ENCODE results near the gene ODC1.

ODC1 gene

DNA sequence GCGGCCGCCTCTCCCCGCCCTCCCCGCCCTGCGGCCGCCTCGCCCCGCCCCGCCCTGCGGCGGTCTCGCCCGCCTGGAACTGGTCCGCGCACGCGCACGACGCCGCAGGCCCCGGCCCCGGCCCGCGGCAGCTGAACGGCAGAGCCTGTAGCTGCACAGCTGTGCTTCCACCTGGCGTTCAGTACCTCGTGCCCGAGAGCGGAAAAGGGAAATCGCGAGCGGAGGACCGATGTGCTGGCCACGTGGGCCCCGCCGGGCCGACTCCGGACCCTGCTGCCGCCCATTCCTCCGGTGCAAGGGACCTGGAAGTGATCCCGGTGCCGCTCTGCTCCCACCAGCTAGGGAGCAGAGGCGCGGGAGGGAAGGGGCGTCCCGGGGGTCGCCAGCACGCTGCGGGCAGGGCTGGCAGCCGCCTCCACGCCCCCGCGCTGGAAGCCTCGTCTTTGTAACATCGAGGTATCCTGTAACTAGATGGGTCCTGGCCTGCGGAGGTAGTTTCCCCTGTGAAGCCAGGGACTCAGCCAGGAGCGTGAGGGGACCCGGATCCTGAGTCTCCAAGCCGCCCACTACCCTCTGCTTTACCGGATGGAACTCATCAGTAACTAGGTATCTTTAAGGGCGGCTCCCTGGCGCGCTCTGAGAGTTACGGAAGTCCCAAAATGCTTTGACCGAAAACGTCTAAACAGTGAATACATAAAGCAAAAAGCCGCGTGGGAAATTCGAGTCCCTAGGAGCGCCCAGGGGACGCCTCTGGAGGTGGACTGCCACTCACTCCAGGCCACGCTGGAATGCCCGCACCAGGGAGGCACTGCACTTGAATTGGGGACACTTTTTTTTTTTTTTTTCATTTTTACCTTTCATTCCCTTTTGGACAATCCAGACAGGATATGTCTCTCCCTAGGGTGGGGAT, 704 bp upstream of the ODC1 start (continued):
- TF ChIP-seq, protein P1, sequence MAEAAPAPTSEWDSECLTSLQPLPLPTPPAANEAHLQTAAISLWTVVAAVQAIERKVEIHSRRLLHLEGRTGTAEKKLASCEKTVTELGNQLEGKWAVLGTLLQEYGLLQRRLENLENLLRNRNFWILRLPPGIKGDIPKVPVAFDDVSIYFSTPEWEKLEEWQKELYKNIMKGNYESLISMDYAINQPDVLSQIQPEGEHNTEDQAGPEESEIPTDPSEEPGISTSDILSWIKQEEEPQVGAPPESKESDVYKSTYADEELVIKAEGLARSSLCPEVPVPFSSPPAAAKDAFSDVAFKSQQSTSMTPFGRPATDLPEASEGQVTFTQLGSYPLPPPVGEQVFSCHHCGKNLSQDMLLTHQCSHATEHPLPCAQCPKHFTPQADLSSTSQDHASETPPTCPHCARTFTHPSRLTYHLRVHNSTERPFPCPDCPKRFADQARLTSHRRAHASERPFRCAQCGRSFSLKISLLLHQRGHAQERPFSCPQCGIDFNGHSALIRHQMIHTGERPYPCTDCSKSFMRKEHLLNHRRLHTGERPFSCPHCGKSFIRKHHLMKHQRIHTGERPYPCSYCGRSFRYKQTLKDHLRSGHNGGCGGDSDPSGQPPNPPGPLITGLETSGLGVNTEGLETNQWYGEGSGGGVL (tag by site-specific recombination; IDR thresholded peaks at IDR 0.05) = no peak
- TF ChIP-seq ZBTB7A (tag by site-specific recombination; IDR thresholded peaks at IDR 0.05; ENCODE audit: low read depth) = no peak
- TF ChIP-seq IKZF3 (tag by site-specific recombination; IDR thresholded peaks at IDR 0.05) = no peak
- TF ChIP-seq, protein P2, sequence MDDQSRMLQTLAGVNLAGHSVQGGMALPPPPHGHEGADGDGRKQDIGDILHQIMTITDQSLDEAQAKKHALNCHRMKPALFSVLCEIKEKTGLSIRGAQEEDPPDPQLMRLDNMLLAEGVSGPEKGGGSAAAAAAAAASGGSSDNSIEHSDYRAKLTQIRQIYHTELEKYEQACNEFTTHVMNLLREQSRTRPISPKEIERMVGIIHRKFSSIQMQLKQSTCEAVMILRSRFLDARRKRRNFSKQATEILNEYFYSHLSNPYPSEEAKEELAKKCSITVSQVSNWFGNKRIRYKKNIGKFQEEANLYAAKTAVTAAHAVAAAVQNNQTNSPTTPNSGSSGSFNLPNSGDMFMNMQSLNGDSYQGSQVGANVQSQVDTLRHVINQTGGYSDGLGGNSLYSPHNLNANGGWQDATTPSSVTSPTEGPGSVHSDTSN (CRISPR knock-in tag; IDR thresholded peaks at IDR 0.05) = no peak
- no peak for TF ChIP-seq ZNF626 (tag by site-specific recombination; IDR thresholded peaks at IDR 0.05)
- no peak for TF ChIP-seq ZNF223 (tag by site-specific recombination; IDR thresholded peaks at IDR 0.05)
- no peak for TF ChIP-seq GLI4 (tag by site-specific recombination; IDR thresholded peaks at IDR 0.05)
- TF ChIP-seq ZNF404 (tag by site-specific recombination; IDR thresholded peaks at IDR 0.05) = no peak
- TF ChIP-seq, protein P3, sequence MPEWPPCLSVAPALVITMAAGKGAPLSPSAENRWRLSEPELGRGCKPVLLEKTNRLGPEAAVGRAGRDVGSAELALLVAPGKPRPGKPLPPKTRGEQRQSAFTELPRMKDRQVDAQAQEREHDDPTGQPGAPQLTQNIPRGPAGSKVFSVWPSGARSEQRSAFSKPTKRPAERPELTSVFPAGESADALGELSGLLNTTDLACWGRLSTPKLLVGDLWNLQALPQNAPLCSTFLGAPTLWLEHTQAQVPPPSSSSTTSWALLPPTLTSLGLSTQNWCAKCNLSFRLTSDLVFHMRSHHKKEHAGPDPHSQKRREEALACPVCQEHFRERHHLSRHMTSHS (tag by site-specific recombination; IDR thresholded peaks at IDR 0.05) = no peak
- no peak for TF ChIP-seq ZNF548 (tag by site-specific recombination; IDR thresholded peaks at IDR 0.05)
- TF ChIP-seq ZNF658 (tag by site-specific recombination; IDR thresholded peaks at IDR 0.05) = no peak
- no peak; the same call in 1 of the 2 replicates for TF ChIP-seq ZSCAN30 (tag by site-specific recombination; IDR thresholded peaks at IDR 0.05)
- TF ChIP-seq ZNF23 (tag by site-specific recombination; IDR thresholded peaks at IDR 0.05; ENCODE audit: borderline replicate concordance) = no peak
- no peak for TF ChIP-seq OSR2 (tag by site-specific recombination; IDR thresholded peaks at IDR 0.05)
- no peak for TF ChIP-seq ZNF560 (tag by site-specific recombination; IDR thresholded peaks at IDR 0.05; ENCODE audit: borderline replicate concordance)
- TF ChIP-seq MYNN (tag by site-specific recombination; IDR thresholded peaks at IDR 0.05; ENCODE audit: borderline replicate concordance) = no peak
- TF ChIP-seq ZNF660 (tag by site-specific recombination; IDR thresholded peaks at IDR 0.05) = no peak
- TF ChIP-seq ZNF664 (tag by site-specific recombination; IDR thresholded peaks at IDR 0.05) = no peak
- TF ChIP-seq ZSCAN16 (tag by site-specific recombination; IDR thresholded peaks at IDR 0.05) = no peak
- TF ChIP-seq, protein P4, sequence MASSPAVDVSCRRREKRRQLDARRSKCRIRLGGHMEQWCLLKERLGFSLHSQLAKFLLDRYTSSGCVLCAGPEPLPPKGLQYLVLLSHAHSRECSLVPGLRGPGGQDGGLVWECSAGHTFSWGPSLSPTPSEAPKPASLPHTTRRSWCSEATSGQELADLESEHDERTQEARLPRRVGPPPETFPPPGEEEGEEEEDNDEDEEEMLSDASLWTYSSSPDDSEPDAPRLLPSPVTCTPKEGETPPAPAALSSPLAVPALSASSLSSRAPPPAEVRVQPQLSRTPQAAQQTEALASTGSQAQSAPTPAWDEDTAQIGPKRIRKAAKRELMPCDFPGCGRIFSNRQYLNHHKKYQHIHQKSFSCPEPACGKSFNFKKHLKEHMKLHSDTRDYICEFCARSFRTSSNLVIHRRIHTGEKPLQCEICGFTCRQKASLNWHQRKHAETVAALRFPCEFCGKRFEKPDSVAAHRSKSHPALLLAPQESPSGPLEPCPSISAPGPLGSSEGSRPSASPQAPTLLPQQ (tag by site-specific recombination; IDR thresholded peaks at IDR 0.05) = peak; percentile 88
- TF ChIP-seq, protein P5, sequence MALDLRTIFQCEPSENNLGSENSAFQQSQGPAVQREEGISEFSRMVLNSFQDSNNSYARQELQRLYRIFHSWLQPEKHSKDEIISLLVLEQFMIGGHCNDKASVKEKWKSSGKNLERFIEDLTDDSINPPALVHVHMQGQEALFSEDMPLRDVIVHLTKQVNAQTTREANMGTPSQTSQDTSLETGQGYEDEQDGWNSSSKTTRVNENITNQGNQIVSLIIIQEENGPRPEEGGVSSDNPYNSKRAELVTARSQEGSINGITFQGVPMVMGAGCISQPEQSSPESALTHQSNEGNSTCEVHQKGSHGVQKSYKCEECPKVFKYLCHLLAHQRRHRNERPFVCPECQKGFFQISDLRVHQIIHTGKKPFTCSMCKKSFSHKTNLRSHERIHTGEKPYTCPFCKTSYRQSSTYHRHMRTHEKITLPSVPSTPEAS (tag by site-specific recombination; IDR thresholded peaks at IDR 0.05) = no peak
- TF ChIP-seq ZNF174 (tag by site-specific recombination; IDR thresholded peaks at IDR 0.05) = no peak
- TF ChIP-seq ZNF791 (tag by site-specific recombination; IDR thresholded peaks at IDR 0.05) = no peak
- TF ChIP-seq ZBTB21 (tag by site-specific recombination; IDR thresholded peaks at IDR 0.05) = no peak
